Transverse colon (tissue), 4 donors: ENCODE data around the gene ABCC10. TPM values are rescaled to one million over a fixed set of nuclear protein-coding genes. Genes with fewer than 3 reads are reported as not detected.
"Not testable (repeated sequence)": the region's sequence is repeated elsewhere in the genome, so short reads cannot be mapped to it uniquely, and the experiment has no call there.

Source experiments
- DNase-seq: peaks from one replicate; pipeline ENCODE4 v3.0.0-alpha.2; 2019
- H3K27ac ChIP-seq, 4 donors: fragments of 200-600 bp; sonication (generic); 2 replicates each; pipeline ENCODE4 v1.5.1; 2016 to 2018; ENCODE audit warnings: inconsistent platforms in 4 of 4
- H3K27me3 ChIP-seq: fragments of 200-600 bp; sonication (generic); 2 replicates; pipeline ENCODE4 v1.5.1; 2017; ENCODE audit warnings: inconsistent platforms
- H3K36me3 ChIP-seq, 4 donors: fragments of 200-600 bp; sonication (generic); 2 replicates each; pipeline ENCODE4 v1.5.1; 2017 to 2019; ENCODE audit warnings: inconsistent platforms in 4 of 4
- H3K4me1 ChIP-seq, 4 donors: fragments of 200-600 bp; sonication (generic); 2 replicates each; pipeline ENCODE4 v1.5.1; 2017 to 2020; ENCODE audit warnings: inconsistent platforms in 4 of 4
- H3K4me3 ChIP-seq, 4 donors: fragments of 200-600 bp; sonication (generic); 1 replicate in 1 of 4; 2 replicates in 3 of 4; pipeline versions ENCODE4 v1.5.1 to v1.6.1; 2017 to 2019; ENCODE audit warnings: inconsistent platforms in 4 of 4
- H3K9me3 ChIP-seq, 2 donors: fragments of 200-600 bp; sonication (generic); 2 replicates each; pipeline ENCODE4 v1.5.1; 2017 to 2019; ENCODE audit warnings: inconsistent platforms in 2 of 2
- CTCF ChIP-seq, 5 experiments: fragments of 200-600 bp in 3 of 5; fragments of 450-650 bp in 2 of 5; sonication (generic) in 3 of 5; IDR thresholded peaks; 1 replicate in 2 of 5; 2 replicates in 3 of 5; pipeline ENCODE4 v1.5.1; 2016 to 2017; ENCODE audit warnings: antibody characterized with exemption in 5 of 5, inconsistent platforms in 3 of 5, mild to moderate bottlenecking in 2 of 5, moderate library complexity in 1 of 5
- EP300 ChIP-seq: sonication (generic); formaldehyde crosslinking; IDR thresholded peaks from one replicate; pipeline ENCODE4 v1.6.1; 2017; ENCODE audit warnings: antibody characterized with exemption, low read depth
- POLR2A ChIP-seq: fragments of 450-650 bp; IDR thresholded peaks from one replicate; pipeline ENCODE4 v1.6.1; 2016; ENCODE audit warnings: antibody characterized with exemption, mild to moderate bottlenecking, moderate library complexity
- POLR2AphosphoS5 ChIP-seq, 3 donors: sonication (generic); formaldehyde crosslinking; IDR thresholded peaks; one replicate each; pipeline ENCODE4 v1.6.1; 2016; ENCODE audit warnings: antibody characterized with exemption in 3 of 3
- WGBS, 2 donors: methylation state at CpG; one replicate each; pipeline ENCODE4 v1.1.5; 2018; ENCODE audit warnings: low coverage in 1 of 2; 5-methylcytosine and 5-hydroxymethylcytosine counted together
- in situ Hi-C, 4 donors: fragments of 200-750 bp; cut with MboI; loops; one replicate each; pipeline versions ENCODE4 v1.15.0 to v1.15.1; 2017; ENCODE audit warnings: low sequenced_read_pairs in 3 of 4, low pct_ligation_motif_present in 1 of 4, low pct_unique_long_range_greater_than_20kb in 1 of 4
- intact Hi-C: fragments of 100-400 bp; cut with DNase I; formaldehyde crosslinking; loops from one replicate; pipeline ENCODE4 v1.15.1; 2023; ENCODE audit warnings: low total_unique reads
- total RNA-seq, 4 donors: library from RNA; depleted of rRNA; stranded (reverse); fragments of >200 nt; gene quantifications; one replicate each; pipeline ENCODE4 v1.1.0, GENCODE V29; 2016

Gene ABCC10
- total RNA-seq, 4 donors from 2014 or later = 28.0 to 56.9 (median 33.7) TPM

- Histone ChIP-seq H3K36me3 (no peaks in the 10 kb centered on the region), H3K27me3 (peaks cover 60% of the 10 kb centered on the region), H3K9me3 (no peaks in the 10 kb centered on the region), H3K4me3 (peak within 1 kb of the TSS; percentile 26 to 69 (median 47)), H3K27ac (peak within 1 kb of the TSS in 1 of 4 donors; percentile 9), H3K4me1 (peaks cover 0 to 19% (median 17%) of the 10 kb centered on the region in 4 donors)
- TF ChIP-seq CTCF (IDR thresholded peaks at IDR 0.05) = no peak
- no peak for TF ChIP-seq POLR2A
- no peak for TF ChIP-seq POLR2AphosphoS5 (IDR thresholded peaks at IDR 0.05)
- TF ChIP-seq EP300 = no peak
- in situ Hi-C loops = no loop called here
- WGBS, 2 donors = 3 to 4% methylated on average over 13 to 42 of the region's 55 CpGs
- peak; percentile 24 for DNase-seq
- intact Hi-C loops = no loop called here
These were observed 28.4 kb downstream of the ABCC10 start, which contains the start of gene DLK2 for GRCh38 chr6:43455531-43456428. DLK2 (minus strand) TSS chr6:43455548; CDS start chr6:43454825, 723 bp downstream.

- DNase-seq = no peak
- H3K4me3 ChIP-seq = no peak overlapping the region
- no peaks in the 10 kb centered on the region for H3K9me3 ChIP-seq
- H3K27me3 ChIP-seq = peaks cover 76% of the 10 kb centered on the region
- intact Hi-C loops = no loop called here
- no peak for TF ChIP-seq EP300
- TF ChIP-seq POLR2A = no peak
- no peak for TF ChIP-seq CTCF (IDR thresholded peaks at IDR 0.05)
- no peak for TF ChIP-seq POLR2AphosphoS5 (IDR thresholded peaks at IDR 0.05)
- 32 to 53% methylated on average over 5 to 9 of the region's 9 CpGs for WGBS, 2 donors
- peaks cover 0 to 19% (median 17%) of the 10 kb centered on the region in 4 donors for H3K4me1 ChIP-seq
- no peak overlapping the region for H3K27ac ChIP-seq
- H3K36me3 ChIP-seq = no peaks in the 10 kb centered on the region
- in situ Hi-C loops = no loop called here
These were observed 30.3 kb downstream of the ABCC10 start for GRCh38 chr6:43457643-43458042.

GRCh38 chr6:43458154-43458553 lies 30.8 kb downstream of the ABCC10 start:
- H3K4me3 ChIP-seq, intact Hi-C loops, H3K27ac ChIP-seq, in situ Hi-C loops, H3K9me3 ChIP-seq, H3K36me3 ChIP-seq, DNase-seq: not testable (repeated sequence)
- H3K27me3 ChIP-seq = peaks cover 81% of the 10 kb centered on the region
- 89 to 98% methylated on average over 7 to 14 of the region's 15 CpGs for WGBS, 2 donors
- H3K4me1 ChIP-seq = peaks cover 0 to 19% (median 17%) of the 10 kb centered on the region in 4 donors

- no peaks in the 10 kb centered on the region for H3K9me3 ChIP-seq
- 33 to 58% methylated on average over 1 of the region's 1 CpG for WGBS, 2 donors
- intact Hi-C loops (no loop called here), in situ Hi-C loops (no loop called here)
- H3K36me3 ChIP-seq = no peaks in the 10 kb centered on the region
- H3K4me3 ChIP-seq = no peak overlapping the region
- no peak for TF ChIP-seq POLR2A
- TF ChIP-seq EP300 = no peak
- TF ChIP-seq CTCF (IDR thresholded peaks at IDR 0.05) = no peak
- no peak for TF ChIP-seq POLR2AphosphoS5 (IDR thresholded peaks at IDR 0.05)
- peaks cover 0 to 14% (median 13%) of the 10 kb centered on the region in 4 donors for H3K4me1 ChIP-seq
- peaks cover 88% of the 10 kb centered on the region for H3K27me3 ChIP-seq
- H3K27ac ChIP-seq = no peak overlapping the region
- DNase-seq = no peak
These were observed 32.2 kb downstream of the ABCC10 start for GRCh38 chr6:43459535-43459934.
